AG04449 (cell line): ENCODE measurements around the gene ADPRH.

ENCODE experiments used
- CTCF ChIA-PET: fragments of 350-600 bp; formaldehyde crosslinking; extraction: SDS; loops from one replicate; lab custom pipeline; 2021; ENCODE audit warnings: antibody characterized with exemption; lab: Yijun Ruan, JAX
- POLR2A ChIA-PET: fragments of 400-600, 350-600 bp; formaldehyde crosslinking; extraction: SDS; loops from one replicate; lab custom pipeline; 2020; ENCODE audit warnings: antibody characterized with exemption, inconsistent platforms; lab: Yijun Ruan, JAX
- DNase-seq: peaks from one replicate; pipeline ENCODE4 v3.0.0-alpha.2; 2010; ENCODE audit warnings: low read depth, low spot score
- H3K4me3 ChIP-seq: 2 replicates; pipeline ENCODE4 v1.5.1; 2011; ENCODE audit warnings: low read depth, mild to moderate bottlenecking, control low read depth, low read length
- TF ChIP-seq, protein P1 (sequence below): IDR thresholded peaks from one replicate; pipeline ENCODE4 v1.5.1; 2011; ENCODE audit warnings: mild to moderate bottlenecking, moderate library complexity, low read length, control low read depth, inconsistent platforms; ENCODE audit not compliant: insufficient read depth; ENCODE audit errors: missing control alignments

Gene ADPRH

GRCh38 chr3:119625451-119626153, 46.3 kb downstream of the ADPRH start:
- TF ChIP-seq, protein P1, sequence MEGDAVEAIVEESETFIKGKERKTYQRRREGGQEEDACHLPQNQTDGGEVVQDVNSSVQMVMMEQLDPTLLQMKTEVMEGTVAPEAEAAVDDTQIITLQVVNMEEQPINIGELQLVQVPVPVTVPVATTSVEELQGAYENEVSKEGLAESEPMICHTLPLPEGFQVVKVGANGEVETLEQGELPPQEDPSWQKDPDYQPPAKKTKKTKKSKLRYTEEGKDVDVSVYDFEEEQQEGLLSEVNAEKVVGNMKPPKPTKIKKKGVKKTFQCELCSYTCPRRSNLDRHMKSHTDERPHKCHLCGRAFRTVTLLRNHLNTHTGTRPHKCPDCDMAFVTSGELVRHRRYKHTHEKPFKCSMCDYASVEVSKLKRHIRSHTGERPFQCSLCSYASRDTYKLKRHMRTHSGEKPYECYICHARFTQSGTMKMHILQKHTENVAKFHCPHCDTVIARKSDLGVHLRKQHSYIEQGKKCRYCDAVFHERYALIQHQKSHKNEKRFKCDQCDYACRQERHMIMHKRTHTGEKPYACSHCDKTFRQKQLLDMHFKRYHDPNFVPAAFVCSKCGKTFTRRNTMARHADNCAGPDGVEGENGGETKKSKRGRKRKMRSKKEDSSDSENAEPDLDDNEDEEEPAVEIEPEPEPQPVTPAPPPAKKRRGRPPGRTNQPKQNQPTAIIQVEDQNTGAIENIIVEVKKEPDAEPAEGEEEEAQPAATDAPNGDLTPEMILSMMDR: no peak
- H3K4me3 ChIP-seq: no peak overlapping the region
- no peak for DNase-seq
- ChIA-PET POLR2A (no interaction called here), CTCF (no interaction called here)

- POLR2A ChIA-PET: no interaction called here
- DNase-seq: no peak
- CTCF ChIA-PET: no interaction called here
- TF ChIP-seq, protein P1: no peak
- H3K4me3 ChIP-seq: no peak overlapping the region
Observed at GRCh38 chr3:119626196-119626595, 46.9 kb downstream of the ADPRH start.

GRCh38 chr3:119627461-119627860, 48.2 kb downstream of the ADPRH start:
- no peak for DNase-seq
- ChIA-PET POLR2A (no interaction called here), CTCF (interaction anchor here (1.4 kb wide), 1 partner anchor 9 kb away, joined by 4 read pairs; no protein-coding TSS in a partner anchor)
- TF ChIP-seq, protein P1: no peak
- H3K4me3 ChIP-seq: no peak overlapping the region

GRCh38 chr3:119628390-119628789, 49.1 kb downstream of the ADPRH start:
- TF ChIP-seq, protein P1: no peak
- ChIA-PET CTCF (interaction anchor here (1.0 kb wide), 1 partner anchor 25 kb away, joined by 3 read pairs; no protein-coding TSS in a partner anchor), POLR2A (no interaction called here)
- no peak overlapping the region for H3K4me3 ChIP-seq
- no peak for DNase-seq

- ChIA-PET CTCF (interaction anchor here (1.0 kb wide), 1 partner anchor 25 kb away, joined by 3 read pairs; no protein-coding TSS in a partner anchor), POLR2A (no interaction called here)
- TF ChIP-seq, protein P1: no peak
- no peak overlapping the region for H3K4me3 ChIP-seq
- DNase-seq: no peak
Observed at GRCh38 chr3:119628816-119629445, 49.6 kb downstream of the ADPRH start.
